Ishikawa (cell line): ENCODE data around the gene MACROD2.

ENCODE experiments used
- CEBPB ChIP-seq: IDR thresholded peaks from 2 replicates; pipeline ENCODE4 v1.6.1; 2012
- CREB1 ChIP-seq: IDR thresholded peaks from 2 replicates; pipeline ENCODE4 v1.6.1; 2012; ENCODE audit warnings: low read depth
- EGR1 ChIP-seq: IDR thresholded peaks from 2 replicates; pipeline ENCODE4 v1.6.1; 2012
- EP300 ChIP-seq: IDR thresholded peaks from 2 replicates; pipeline ENCODE4 v1.6.1; 2012; ENCODE audit warnings: borderline replicate concordance
- NFIC ChIP-seq: IDR thresholded peaks from 2 replicates; pipeline ENCODE4 v1.6.1; 2012
- RAD21 ChIP-seq: IDR thresholded peaks from 2 replicates; pipeline ENCODE4 v1.6.1; 2012; ENCODE audit warnings: low read depth
- REST ChIP-seq: IDR thresholded peaks from 2 replicates; pipeline ENCODE4 v1.6.1; 2012; ENCODE audit warnings: low read depth, mild to moderate bottlenecking
- TAF1 ChIP-seq: IDR thresholded peaks from 2 replicates; pipeline ENCODE4 v1.6.1; 2012; ENCODE audit warnings: low read depth, mild to moderate bottlenecking
- TCF12 ChIP-seq: IDR thresholded peaks from 2 replicates; pipeline ENCODE4 v1.6.1; 2012; ENCODE audit warnings: low read depth
- TEAD4 ChIP-seq: IDR thresholded peaks from 2 replicates; pipeline ENCODE4 v1.6.1; 2012
- YY1 ChIP-seq: IDR thresholded peaks from 2 replicates; pipeline ENCODE4 v1.6.1; 2012; ENCODE audit warnings: low read depth
- ZBTB7A ChIP-seq: IDR thresholded peaks from 2 replicates; pipeline ENCODE4 v1.6.1; 2012; ENCODE audit warnings: low read depth
- TF ChIP-seq, protein P1 (sequence below): IDR thresholded peaks from 2 replicates; pipeline ENCODE4 v1.6.1; 2012
- TF ChIP-seq, protein P2 (sequence below): IDR thresholded peaks from 2 replicates; pipeline ENCODE4 v1.6.1; 2012

GRCh38 chr20:16036331-16036730 lies 2041.0 kb downstream of the MACROD2 start:
- TF ChIP-seq REST, result no peak
- no peak for TF ChIP-seq EP300
- TF ChIP-seq CREB1, result no peak
- no peak for TF ChIP-seq RAD21
- no peak for TF ChIP-seq EGR1
- no peak for TF ChIP-seq ZBTB7A
- no peak for TF ChIP-seq YY1
- TF ChIP-seq TAF1, result no peak
- TF ChIP-seq CEBPB, result no peak
- no peak for TF ChIP-seq TEAD4
- TF ChIP-seq, protein P1, sequence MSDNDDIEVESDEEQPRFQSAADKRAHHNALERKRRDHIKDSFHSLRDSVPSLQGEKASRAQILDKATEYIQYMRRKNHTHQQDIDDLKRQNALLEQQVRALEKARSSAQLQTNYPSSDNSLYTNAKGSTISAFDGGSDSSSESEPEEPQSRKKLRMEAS, result no peak
- TF ChIP-seq, protein P2, sequence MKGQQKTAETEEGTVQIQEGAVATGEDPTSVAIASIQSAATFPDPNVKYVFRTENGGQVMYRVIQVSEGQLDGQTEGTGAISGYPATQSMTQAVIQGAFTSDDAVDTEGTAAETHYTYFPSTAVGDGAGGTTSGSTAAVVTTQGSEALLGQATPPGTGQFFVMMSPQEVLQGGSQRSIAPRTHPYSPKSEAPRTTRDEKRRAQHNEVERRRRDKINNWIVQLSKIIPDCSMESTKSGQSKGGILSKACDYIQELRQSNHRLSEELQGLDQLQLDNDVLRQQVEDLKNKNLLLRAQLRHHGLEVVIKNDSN, result no peak
- TF ChIP-seq TCF12, result no peak
- no peak for TF ChIP-seq NFIC
